GM19043 (cell line): ENCODE data around the gene PHF20.
"Not testable (repeated sequence)": the region's sequence is repeated elsewhere in the genome, so short reads cannot be mapped to it uniquely, and the experiment has no call there.

ENCODE experiments used
- ATAC-seq: cut with Tn5 transposase; IDR thresholded peaks from one replicate; pipeline ENCODE4 v1.9.1; 2021; ENCODE audit warnings: low read depth; ENCODE audit not compliant: unreplicated experiment

Gene PHF20

DNA sequence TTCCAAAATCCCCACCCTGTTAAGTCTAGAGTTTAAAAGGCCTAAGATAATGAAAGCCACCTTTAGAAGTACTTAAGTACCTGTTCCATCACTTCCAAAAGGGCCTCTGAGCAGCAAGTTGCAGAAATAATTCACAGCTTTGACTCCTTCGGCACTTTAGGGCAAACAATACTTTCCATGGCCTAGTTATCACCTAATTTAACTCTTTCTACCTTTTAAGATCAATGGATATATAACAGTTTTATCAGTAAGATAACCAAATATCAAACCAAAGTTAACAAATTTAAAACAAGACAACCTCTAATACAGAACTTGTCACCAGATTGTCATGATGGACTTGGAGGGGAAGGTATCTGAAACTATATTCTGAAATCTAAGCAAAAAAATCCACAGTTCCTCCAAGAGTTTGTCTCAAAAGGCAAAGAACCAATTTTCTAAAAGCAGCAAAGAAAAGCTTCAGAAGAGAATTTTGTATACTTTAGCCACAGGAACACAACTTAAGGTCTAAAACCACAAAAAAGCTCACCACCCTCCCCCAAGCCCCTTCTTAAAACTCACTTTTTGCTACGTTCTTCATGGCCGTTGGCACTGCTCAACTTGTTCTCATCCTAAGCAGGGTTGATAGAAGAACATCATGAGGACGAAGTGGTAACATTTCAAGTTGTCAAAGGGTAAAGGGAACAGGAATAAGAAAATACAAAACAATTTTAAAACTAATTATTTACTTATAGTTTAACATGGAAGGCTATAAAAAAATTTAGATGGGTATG lies 33.2 kb upstream of the PHF20 start:
- no peak for ATAC-seq

DNA sequence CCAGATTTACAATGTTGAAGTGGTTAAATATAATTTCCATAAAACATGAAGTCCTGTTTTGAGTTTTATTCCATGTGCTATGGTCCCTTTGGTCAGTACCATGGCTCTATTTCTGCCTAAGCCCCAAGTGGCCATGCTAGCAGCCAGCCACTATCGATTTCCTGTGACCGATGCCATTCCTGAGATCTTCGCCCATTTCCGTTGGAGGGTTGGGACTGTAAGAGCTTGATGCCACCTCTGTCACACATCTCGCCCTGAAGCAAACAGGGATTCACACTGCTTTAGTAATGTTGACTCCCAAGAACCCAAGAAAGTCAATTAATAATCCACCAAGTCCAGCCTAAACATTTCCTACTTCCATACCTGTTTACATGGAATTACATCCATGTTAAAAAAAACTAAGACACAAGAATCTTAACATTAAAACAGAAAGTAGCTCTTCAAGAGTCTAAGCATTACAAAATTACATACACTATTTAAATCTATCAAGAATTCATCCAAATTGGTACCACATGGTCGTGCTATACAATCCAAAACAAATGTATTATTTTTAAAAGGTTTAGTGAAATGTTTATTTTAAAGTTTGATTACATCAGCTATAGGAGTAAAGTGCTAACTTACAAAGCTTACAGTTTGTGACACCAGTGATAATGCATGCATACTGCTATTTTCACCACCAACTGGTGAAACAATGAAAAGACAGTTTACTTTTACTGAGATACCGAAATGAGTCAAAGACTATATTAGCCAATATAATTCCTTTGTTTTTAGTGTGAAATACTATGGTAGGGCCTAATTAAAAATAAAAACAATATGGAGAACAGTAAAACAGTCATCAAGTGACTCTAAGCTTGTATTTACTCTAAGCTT lies 32.3 kb upstream of the PHF20 start:
- ATAC-seq = no peak

DNA sequence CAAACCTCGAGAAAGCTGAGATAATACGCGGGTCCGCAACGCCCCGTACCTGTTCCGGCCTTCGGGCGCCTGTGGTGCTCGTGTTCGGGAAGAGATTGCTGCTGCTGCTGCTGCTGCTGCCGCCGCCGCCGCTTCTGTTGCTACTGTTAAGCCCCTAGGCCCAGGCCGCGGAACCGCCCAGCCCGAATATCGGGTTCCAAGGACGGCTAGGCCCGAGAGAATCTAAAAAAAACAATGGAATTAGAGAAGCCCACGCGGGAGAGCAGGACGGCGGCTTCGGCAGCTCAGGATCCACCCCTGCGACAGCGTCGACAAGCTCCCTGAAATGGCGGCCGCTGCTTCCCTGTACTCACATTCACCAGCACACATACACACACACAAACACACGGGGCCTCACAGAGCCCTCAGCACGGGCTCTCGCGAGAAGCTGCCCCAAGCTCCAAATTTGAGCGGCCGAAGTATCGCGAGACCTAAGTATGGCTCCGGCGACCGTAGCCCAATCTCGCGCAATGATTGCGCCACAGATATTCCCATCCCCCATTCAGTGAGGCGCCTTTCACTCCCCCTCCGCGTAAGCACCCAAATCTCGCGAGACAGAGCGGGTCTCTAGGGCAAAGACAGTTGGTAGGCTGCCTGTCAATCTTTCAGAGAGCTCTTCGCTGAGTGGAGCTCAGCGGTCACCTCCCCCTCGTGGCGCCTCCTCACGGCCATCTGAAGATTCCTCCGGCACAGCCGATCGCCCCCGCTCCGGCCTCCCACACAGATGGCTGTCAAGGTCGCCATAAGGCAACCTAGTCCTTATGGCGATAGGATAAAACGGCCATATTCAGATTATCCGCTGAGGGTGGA lies 29.7 kb upstream of the PHF20 start, which contains the start of gene RBM39:
TSS of gene RBM39 (minus strand) at position 369 of the 849 bp plus-strand sequence. CDS start 1,386 bp downstream, outside the sequence.
- peak; percentile 78 for ATAC-seq

DNA sequence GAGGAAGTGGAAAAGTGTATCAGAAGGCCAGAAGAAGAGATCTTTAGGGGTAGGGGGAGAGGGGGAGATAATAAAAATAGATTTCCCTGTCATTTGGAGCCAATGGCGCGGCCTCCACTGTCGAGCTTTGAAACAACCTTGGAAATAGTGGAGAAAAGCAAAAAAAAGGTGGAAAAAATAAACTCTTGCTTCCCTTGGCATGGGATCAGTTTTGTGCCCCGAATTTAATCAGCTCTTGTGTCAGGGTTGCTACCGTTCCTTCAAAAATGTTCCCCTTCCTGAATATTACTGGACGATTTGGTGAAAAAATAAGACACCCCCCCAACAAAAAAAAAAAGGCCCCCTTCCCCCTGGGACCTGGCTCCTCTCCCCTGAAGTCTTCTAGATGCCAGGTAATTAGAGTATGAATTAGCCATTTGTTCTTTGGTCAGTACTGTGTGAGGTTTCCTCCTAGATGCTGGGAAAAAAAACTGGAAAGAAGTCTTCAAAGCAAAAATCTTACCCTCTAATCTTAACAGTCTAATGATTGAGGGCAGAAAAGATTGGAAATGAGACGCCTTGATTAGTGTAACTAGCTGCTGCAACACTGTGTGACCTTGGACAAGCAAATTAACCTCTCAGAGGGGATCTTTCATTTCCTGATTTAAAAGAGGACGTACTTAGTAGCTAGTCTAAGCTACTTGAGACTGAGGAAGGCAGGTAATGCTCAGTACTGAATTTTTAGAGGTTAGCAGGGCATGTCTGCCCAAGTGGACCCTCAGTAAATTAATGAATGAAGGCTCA lies 28.9 kb upstream of the PHF20 start:
- ATAC-seq = no peak

DNA sequence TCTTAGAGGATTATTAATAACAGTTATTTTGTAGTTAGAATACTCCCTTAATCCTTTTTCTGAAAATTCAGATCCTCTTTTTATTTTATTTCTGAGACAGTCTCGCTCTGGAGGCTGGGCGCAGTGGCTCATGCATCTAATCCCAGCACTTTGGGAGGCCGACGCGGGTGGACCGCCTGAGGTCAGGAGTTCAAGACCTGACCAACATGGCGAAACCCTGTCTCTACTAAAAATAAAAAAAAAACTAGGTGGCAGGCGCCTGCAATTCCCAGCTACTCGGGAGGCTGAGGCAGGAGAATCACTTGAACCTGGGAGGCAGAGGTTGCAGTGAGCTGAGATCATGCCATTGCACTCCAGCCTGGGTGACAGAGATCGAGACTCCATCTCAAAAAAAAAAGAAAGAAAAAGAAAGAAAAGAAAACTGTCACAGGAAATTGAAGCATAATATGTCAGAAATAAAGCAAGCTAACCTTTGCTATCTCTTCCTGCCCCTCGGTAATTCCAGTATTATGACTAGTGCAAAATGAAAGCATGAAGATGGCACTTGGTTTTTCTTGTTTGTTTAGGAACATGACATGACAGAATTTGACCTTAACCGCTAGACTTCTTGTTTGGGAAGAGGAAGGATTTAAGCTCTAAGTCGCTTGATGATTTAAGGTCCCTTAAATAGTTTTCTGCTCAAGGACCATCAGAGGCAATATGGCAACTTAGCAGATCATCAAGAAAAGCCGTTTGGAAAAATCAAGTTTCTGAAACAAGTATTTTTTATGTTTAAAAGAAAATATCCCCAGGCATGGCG lies 27.9 kb upstream of the PHF20 start:
- ATAC-seq = no peak

DNA sequence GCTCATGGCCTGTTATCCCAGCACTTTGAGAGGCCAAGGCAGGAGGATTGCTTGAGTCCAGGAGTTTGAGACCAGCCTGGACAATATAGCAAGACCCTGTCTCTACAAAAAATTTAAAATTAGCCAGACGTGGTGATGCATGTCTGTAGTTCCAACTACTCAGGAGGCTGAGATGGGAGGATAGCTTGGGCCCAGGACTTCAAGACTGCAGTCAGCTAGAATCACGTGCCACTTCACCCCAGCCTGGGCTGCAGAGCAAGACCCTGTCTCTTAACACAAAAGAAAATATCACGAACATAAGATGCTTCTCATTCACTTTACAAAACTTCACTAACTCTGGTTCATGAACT lies 27.3 kb upstream of the PHF20 start:
- not testable (repeated sequence) for ATAC-seq

DNA sequence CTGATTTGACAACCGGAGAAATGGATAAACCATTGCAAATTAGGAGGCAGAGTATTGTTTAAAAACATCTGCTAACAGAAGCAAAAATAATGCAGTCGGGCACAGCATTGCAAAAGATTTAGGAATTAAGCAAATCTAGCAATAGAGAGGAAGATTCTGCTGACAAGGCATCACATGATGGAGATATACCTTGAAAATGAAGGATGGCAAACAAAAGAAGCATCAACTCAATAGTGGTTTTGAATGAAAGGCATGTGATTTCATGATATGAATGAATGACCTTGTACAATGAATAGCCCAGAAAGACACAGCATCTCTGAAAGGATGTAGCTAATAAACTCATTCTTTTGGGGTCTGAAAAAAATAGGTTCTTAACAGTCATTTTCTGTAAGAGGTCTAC lies 21.2 kb upstream of the PHF20 start:
- no peak for ATAC-seq

DNA sequence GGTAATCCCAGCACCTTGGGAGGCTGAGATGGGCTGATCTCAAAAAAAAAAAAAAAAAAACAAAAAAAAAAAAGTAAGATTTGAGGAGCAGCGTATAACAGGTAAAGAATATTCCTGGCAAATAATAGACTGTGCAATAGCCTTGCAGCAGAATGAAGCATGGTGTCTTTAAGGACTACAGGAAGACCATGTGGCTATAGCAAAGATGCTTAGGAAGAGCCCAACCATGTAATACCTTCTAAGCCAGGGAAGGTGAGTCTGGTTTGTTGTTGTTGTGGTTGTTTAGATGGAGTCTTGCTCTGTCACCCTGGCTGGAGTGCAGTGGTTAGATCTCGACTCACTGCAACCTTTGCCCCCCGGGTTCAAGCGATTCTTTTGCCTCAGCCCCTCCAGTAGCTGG lies 15.4 kb upstream of the PHF20 start:
- no peak for ATAC-seq

DNA sequence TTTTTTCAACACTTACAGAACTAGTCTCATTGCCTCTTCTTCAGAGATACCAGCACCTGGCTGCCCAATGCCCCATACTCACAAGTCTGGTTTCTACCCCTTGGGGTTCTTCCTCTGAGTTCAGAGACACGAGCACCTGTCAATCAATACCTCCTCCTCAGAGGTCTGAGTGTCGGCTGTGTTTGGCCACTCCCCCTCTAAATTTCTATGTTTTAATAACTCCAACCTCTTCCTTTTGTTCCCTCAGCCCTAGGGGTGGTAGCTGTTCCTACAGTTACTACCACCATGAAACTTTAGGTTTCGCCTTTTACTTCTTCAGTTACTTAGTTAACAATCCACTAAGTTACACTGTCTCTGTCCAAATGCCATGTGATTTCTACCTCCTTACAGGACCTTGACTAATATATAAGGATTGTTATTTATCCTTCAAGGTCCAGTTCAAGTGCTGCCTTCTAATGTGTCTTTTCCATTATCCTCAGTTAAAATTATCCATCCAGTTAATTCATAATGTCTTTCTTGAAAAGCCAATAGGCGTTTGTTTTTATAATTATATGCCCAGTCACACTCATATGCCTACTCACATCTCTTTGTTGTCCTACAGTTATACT lies 14.6 kb upstream of the PHF20 start:
- ATAC-seq = no peak

DNA sequence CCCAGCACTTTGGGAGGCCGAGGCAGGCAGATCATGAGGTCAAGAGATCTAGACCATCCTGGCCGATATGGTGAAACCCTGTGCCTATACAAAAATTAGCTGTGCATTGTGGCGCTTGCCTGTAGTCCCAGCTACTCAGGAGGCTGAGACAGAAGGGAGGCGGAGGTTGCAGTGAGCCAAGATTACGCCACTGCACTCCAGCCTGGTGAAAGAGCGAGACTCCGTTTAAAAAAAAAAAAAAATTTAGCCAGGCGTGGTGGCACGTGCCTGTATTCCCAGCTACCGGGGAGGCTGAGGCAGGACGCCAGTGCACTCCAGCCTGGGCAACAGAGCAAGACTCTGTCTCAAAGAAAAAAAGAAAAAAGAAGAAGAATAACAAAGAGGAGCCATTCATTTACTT lies 10.3 kb upstream of the PHF20 start:
- not testable (repeated sequence) for ATAC-seq

DNA sequence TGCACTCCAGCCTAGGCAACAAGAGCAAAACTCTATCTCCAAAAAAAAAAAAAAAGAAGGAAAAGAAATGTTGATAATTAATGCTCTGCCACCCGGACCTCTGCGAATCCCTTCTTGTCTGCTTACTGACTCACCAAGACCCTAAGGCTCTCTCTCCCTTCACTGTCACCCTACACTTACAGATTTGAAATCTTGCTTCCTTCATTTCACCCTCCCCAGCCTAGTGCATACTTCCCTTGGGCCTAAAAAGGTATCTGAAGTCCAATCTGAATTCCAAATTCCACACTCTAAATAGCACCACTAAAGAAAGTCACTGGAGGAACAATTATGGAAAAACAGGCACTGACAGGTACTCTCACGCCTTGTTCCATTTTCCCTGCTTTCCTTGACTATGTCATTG lies 9.4 kb upstream of the PHF20 start:
- ATAC-seq = no peak

DNA sequence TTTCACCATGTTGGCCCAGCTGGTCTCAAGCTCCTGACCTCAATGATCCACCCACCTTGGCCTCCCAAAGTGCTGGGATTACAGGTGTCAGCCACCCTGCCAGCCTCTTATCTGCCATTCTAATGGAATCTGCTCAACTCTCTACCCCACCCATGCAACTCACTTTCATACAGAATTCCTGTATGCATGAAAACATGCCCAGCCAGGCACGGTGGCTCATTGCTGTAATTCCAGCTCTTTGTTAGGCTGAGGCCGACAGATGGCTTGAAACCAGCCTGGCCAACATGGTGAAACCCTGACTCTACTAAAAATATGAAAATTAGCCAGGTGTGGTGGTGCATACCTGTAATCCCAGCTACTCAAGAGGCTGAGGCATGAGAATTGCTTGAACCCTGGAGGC lies 6.9 kb upstream of the PHF20 start:
- ATAC-seq = not testable (repeated sequence)

DNA sequence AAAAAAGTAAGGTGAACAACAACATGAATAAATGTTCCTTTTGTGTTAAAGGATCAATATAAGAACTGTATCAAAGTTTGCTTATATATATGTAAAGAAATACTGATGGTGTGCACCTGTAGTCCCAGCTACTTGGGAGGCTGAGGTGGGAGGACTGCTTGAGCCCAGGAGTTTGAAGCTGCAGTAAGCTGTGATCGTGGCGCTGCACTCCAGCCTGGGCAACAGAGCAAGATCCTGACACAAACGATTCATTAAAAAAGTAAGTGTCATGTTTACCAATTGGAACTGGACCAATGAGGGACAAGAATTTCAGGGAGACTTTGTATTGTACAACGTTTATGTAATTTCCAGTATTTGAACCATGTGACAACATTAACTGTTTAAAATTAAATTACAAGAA lies 5.0 kb upstream of the PHF20 start:
- no peak for ATAC-seq

DNA sequence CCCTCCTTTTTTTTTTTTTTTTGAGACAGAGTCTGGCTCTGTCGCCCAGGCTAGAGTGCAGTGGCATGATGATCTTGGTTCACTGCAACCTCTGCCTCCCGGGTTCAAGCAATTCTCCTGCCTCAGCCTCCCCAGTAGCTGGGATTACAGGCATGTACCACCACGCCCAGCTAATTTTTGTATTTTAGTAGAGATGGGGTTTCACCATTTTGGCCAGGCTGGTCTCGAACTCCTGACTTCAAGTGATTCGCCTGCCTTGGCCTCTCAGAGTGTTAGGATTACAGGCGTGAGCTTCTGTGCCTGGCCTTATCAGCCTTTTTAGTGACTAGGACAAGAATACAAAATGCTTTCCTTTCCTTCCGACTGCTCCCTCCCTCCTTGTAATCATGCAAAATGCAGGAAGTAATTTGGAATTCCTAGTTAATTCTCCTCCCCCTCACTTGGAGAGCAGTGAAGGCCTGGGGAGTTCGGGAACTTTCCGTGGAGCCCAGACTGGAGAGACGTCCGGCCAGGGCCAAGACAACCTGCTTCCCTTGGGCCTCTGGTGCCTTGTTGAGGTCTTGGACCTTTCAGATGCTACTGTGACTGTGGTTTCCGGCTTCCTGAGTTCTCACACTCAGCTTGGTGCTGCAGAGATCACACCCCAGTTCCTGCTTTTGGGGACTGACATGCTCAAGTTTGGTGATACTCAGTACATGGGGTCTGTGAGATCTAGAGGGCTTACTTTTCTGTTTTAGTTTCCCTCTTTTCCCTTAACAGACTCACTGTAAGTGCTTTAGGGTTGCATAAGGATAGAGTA lies 3.9 kb upstream of the PHF20 start:
- peak; percentile 65 for ATAC-seq

DNA sequence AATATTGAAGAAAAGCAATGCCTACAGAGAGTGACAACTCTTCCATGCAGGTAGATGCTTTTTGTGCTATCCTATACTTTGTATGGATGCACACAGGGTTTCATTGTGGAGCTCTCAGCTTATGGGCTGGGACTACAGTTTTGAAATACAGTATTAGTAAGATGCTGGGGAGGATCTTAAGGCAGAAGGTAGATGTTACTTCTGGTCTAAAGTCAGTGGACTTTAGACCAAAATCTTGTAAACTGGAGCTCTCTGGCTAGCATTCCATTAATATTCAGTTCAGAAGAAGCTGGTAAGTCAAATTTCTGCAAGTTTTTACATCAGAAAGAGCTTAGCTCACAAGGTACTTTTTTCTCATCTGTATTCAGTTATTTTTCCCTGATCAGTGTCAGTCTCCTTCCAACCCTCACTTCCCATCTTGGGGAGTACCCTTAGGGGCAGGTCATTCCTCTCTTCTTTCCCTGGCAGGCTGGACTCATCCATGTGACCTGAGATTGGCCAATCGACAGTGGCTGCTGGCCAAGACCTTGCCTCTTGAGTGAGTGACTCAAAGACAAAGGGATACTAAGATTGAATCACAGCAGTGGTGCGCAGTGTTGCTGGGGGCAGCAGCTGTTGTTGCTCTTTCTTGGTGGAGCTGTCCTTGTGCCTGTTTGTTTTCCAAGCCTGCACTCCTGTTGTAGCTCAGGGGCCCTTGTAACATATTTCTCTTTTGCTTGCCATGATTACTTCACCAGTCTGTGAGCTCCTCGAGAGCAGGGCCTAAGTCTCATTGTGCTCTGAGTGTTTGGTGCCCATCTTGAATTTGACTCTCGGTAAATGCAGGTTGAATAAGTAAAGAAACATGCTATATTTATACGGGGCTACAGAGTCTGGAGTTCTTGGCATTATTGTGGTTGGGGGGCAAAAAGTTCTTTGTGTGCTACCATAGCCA lies 2.8 kb upstream of the PHF20 start:
- ATAC-seq = no peak

DNA sequence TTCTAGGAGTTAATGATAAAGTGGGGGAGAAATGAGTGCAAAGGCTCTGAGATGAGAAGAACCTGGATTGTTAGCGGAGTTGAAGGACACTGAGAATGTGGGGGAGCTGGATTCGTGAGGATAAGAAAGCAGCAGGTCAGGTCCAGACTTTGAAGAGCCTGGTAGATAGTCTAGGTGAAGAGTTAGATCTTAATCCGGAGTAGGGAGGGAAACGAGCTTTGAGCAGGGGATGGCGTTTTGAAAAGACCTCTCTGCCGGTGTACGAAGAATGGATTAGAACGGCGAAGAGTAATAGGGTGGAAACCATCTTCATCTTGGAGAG lies 487 bp upstream of the PHF20 start:
- ATAC-seq = no peak

DNA sequence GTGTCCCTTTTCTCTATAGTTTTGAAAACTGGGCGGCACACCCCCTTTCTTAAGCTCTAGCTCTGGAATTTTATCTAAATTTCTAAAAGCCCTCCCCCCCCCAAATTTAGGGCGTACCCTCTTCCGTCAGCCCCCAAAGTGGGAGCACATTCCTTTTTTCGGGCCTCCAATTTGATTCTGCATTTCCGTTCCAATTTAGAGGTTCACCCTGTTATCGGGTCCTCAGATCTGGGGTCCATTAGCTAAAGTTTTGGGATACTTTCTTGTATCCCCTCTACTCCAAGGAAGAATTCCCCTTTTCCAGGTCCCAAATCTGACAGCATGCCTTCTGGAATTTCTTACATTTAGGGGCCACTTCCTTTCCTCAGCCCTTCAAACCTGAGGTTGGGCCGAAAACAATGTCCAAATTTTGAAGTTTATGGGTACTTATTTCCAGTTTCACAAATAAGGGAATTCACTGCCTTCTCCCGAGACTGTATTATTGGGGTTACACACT lies 796 bp downstream of the PHF20 start:
- ATAC-seq = no peak
